Aorta (tissue), 5 donors: ENCODE results near the gene WDFY3. TPM values are rescaled to one million over a fixed set of nuclear protein-coding genes. Genes with fewer than 3 reads are reported as not detected.

Experiments
- ATAC-seq: fragments of 200-7000 bp; cut with Tn5 transposase; one replicate; pipeline ENCODE4 v1.9.1; 2022; ENCODE audit warnings: moderate library complexity; ENCODE audit not compliant: low FRiP score
- DNase-seq, 2 donors: peaks; one replicate each; pipeline ENCODE4 v3.0.0-alpha.2; 2020
- H3K27ac ChIP-seq, 2 donors: one replicate each; pipeline ENCODE4 v1.5.1; 2013; ENCODE audit warnings: low read length in 2 of 2, mild to moderate bottlenecking in 2 of 2, moderate library complexity in 2 of 2, control low read depth in 1 of 2, inconsistent platforms in 1 of 2, low read depth in 1 of 2
- H3K27me3 ChIP-seq, 2 donors: one replicate each; pipeline ENCODE4 v1.6.1; 2013; ENCODE audit warnings: control low read depth in 1 of 2, low read length in 1 of 2, mild to moderate bottlenecking in 1 of 2, moderate library complexity in 1 of 2; ENCODE audit not compliant: insufficient read depth in 2 of 2, control insufficient read depth in 1 of 2
- H3K36me3 ChIP-seq, 2 donors: one replicate each; pipeline ENCODE4 v1.6.1; 2013; ENCODE audit warnings: control low read depth in 1 of 2, low read length in 1 of 2, mild to moderate bottlenecking in 1 of 2; ENCODE audit not compliant: insufficient read depth in 2 of 2, control insufficient read depth in 1 of 2
- H3K4me1 ChIP-seq, 2 donors: one replicate each; pipeline ENCODE4 v1.6.1; 2013; ENCODE audit warnings: low read length in 2 of 2, control low read depth in 1 of 2, mild to moderate bottlenecking in 1 of 2, moderate library complexity in 1 of 2; ENCODE audit not compliant: insufficient read depth in 2 of 2, control insufficient read depth in 1 of 2
- H3K4me3 ChIP-seq, 2 donors: one replicate each; pipeline ENCODE4 v1.5.1; 2013; ENCODE audit warnings: low read length in 2 of 2, control low read depth in 1 of 2, mild to moderate bottlenecking in 1 of 2
- H3K9me3 ChIP-seq: one replicate; pipeline ENCODE4 v1.6.1; 2013; ENCODE audit warnings: mild to moderate bottlenecking, low read length; ENCODE audit not compliant: control insufficient read depth
- WGBS, 2 donors: extraction: QIAGEN DNeasy Blood & Tissue Kit; methylation state at CpG; one replicate each; pipeline ENCODE4 v1.1.7; 2013; 5-methylcytosine and 5-hydroxymethylcytosine counted together
- intact Hi-C, 2 donors: fragments of 100-400 bp; cut with DNase I; formaldehyde crosslinking; loops; one replicate each; pipeline versions ENCODE4 v1.14.2 to v1.15.0; 2022
- polyA plus RNA-seq, 2 donors: library from polyadenylated mRNA; stranded (reverse); fragments of 200-250 nt; gene quantifications; one replicate each; pipeline ENCODE4 v1.2.3, GENCODE V29; 2013
- total RNA-seq, 2 donors: library from RNA; stranded (reverse); fragmentation: NEBNext Ultra II Directional; extraction: Animal tissue kit (Norgen Biotek cat#: 25700); gene quantifications; one replicate each; pipeline ENCODE4 v1.2.1, GENCODE V29; 2021
- donor health status: healthy with polysubstance abuse.
- donor health status: Bipolar disorder and iron deficiency.
- donor health status: DM: no; HTN: no; CAD: no.
- donor health status: DM: no; HTN: no; CAD: no.
- donor health status: DM: yes; HTN: yes; CAD: no.

Gene WDFY3
- total and polyA plus RNA-seq, 4 donors: 3.4 to 177 (median 69.5) TPM

DNA sequence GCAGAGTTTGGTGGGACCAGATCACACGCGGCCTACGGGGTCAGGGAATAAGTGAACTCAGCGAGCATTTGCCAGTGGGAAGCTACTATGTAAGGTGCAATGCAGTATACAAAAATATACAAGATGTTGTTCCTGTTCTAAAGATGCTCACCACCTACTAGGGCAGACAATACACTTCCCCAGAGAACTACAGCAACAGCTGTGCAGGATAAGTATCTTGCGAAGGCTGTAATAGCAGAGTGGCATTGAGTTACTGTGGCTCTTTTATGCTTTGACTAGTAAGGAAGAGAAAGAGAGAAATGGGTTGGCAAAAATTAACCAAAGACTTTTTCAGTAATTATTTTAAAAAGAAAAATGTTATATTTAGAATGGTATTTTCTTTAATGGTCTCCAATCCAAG lies 322.4 kb downstream of the WDFY3 start:
- Histone ChIP-seq H3K4me3 (no peak overlapping the region), H3K27ac (no peak overlapping the region), H3K27me3 (no peaks in the 10 kb centered on the region), H3K36me3 (no peaks in the 10 kb centered on the region), H3K4me1 (no peaks in the 10 kb centered on the region), H3K9me3 (no peaks in the 10 kb centered on the region)
- DNase-seq (no peak), ATAC-seq (no peak)
- intact Hi-C loops: no loop called here
- 96 to 97% methylated on average over 5 of the region's 5 CpGs for WGBS, 2 donors

GRCh38 chr4:84639145-84639544 lies 327.3 kb downstream of the WDFY3 start:
- no peak for DNase-seq
- no peak for ATAC-seq
- Histone ChIP-seq H3K27ac (no peak overlapping the region), H3K27me3 (no peaks in the 10 kb centered on the region), H3K9me3 (no peaks in the 10 kb centered on the region), H3K36me3 (no peaks in the 10 kb centered on the region), H3K4me1 (no peaks in the 10 kb centered on the region), H3K4me3 (no peak overlapping the region)
- 92 to 96% methylated on average over 1 of the region's 1 CpG for WGBS, 2 donors
- intact Hi-C loops: no loop called here

- Histone ChIP-seq H3K9me3 (no peaks in the 10 kb centered on the region), H3K27me3 (no peaks in the 10 kb centered on the region), H3K36me3 (no peaks in the 10 kb centered on the region), H3K4me3 (no peak overlapping the region), H3K4me1 (no peaks in the 10 kb centered on the region), H3K27ac (no peak overlapping the region)
- DNase-seq (no peak), ATAC-seq (no peak)
- intact Hi-C loops: no loop called here
Measured at GRCh38 chr4:84638092-84638491, 328.4 kb downstream of the WDFY3 start.

DNA sequence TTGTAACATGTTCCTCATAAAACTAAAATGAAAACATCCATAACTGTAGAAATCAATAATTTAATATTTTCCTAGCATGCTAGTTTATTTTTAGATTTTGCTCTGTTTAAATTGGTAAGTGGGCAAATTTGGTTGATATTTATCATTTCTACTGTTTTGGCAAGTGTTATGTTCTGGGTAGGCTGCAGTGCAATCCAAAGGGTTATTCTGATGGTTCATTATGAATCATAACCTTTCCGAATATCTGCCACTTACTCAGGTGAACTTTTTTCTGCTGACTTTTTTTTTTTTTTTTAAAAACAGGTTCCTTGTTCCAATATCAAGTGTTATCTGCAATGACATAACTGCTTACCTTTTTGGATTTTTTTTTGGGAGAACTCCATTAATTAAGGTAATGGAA lies 331.5 kb downstream of the WDFY3 start:
- no peak for DNase-seq
- ATAC-seq: no peak
- no peaks in the 10 kb centered on the region for H3K4me1 ChIP-seq
- H3K36me3 ChIP-seq: no peaks in the 10 kb centered on the region
- no peaks in the 10 kb centered on the region for H3K9me3 ChIP-seq
- H3K4me3 ChIP-seq: no peak overlapping the region
- H3K27me3 ChIP-seq: no peaks in the 10 kb centered on the region
- 72 to 73% methylated on average over 1 of the region's 1 CpG for WGBS, 2 donors
- intact Hi-C loops: no loop called here
- H3K27ac ChIP-seq: no peak overlapping the region

- WGBS, 2 donors: 81 to 89% methylated on average over 2 of the region's 2 CpGs
- intact Hi-C loops: no loop called here
- DNase-seq (no peak), ATAC-seq (no peak)
- no peak overlapping the region for H3K4me3 ChIP-seq
- no peaks in the 10 kb centered on the region for H3K27me3 ChIP-seq
- no peaks in the 10 kb centered on the region for H3K9me3 ChIP-seq
- no peak overlapping the region for H3K27ac ChIP-seq
- H3K4me1 ChIP-seq: no peaks in the 10 kb centered on the region
- H3K36me3 ChIP-seq: no peaks in the 10 kb centered on the region
Measured at GRCh38 chr4:84632092-84632491, 334.4 kb downstream of the WDFY3 start.

DNA sequence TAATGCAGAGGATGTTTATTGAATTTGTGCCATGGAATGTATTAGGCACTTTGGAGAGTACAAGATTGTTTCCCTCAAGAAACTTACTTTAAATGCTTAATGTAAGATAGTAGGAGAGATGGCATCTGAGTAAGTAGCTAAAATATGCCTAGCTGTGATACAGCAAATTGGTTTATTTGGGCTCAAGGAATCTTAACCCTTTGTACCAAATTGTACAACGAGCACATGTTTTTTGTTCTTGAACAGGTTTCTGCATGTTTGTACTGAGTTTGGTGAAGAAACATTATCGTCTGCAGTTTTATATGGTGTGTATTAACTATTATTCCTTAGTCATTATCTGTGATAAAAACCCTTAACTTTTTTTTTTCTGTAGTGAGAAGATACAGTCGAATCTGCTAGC lies 334.9 kb downstream of the WDFY3 start:
- H3K4me3 ChIP-seq: no peak overlapping the region
- no peaks in the 10 kb centered on the region for H3K9me3 ChIP-seq
- no peaks in the 10 kb centered on the region for H3K36me3 ChIP-seq
- intact Hi-C loops: no loop called here
- no peak for DNase-seq
- no peak overlapping the region for H3K27ac ChIP-seq
- H3K4me1 ChIP-seq: no peaks in the 10 kb centered on the region
- H3K27me3 ChIP-seq: no peaks in the 10 kb centered on the region
- WGBS, 2 donors: 78 to 80% methylated on average over 3 of the region's 3 CpGs
- no peak for ATAC-seq

DNA sequence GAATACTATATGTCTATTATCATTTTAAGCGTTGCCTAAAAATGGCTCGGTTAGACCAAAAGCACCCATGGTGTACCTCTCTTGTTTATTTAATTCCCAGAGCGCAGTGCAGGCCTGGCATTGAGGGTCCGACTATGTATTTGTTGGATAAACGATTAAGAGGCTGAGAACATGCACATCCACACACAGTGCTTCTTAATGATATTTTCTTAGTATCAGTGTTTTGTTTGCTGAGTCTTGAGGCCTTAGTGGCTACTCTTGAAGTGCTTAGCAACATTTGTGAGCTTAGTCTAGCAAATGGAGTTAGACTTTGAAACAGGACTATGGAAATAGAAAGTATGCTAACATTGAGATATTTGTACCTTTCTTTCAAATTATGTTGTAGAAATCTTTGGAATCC lies 339.8 kb downstream of the WDFY3 start:
- intact Hi-C loops: no loop called here
- H3K27ac ChIP-seq: no peak overlapping the region
- H3K9me3 ChIP-seq: no peaks in the 10 kb centered on the region
- no peak overlapping the region for H3K4me3 ChIP-seq
- H3K36me3 ChIP-seq: no peaks in the 10 kb centered on the region
- H3K27me3 ChIP-seq: no peaks in the 10 kb centered on the region
- DNase-seq: no peak
- no peak for ATAC-seq
- no peaks in the 10 kb centered on the region for H3K4me1 ChIP-seq
- WGBS, 2 donors: 89 to 92% methylated on average over 5 of the region's 5 CpGs

GRCh38 chr4:84623661-84624060 lies 342.8 kb downstream of the WDFY3 start:
- ATAC-seq: no peak
- 92 to 95% methylated on average over 11 of the region's 11 CpGs for WGBS, 2 donors
- intact Hi-C loops: no loop called here

DNA sequence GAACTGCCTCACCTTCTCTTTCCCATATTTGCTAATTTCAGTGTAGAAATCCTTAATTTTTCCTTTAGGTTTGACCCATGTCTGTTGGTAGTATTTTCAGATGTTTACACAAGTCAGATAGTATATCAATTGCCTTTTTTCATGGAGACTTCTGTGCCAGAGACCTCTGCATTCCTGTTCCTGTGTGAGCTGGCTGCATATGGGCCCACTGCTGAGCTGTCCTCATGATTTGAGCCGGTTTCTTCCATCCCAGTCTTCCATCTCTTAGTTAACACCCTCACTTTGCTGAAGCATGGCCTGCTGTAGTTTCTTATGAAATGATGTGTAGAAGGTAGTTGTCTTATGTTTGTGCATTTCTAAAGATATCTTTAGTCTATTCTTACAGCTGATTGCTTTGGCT lies 343.5 kb downstream of the WDFY3 start:
- Histone ChIP-seq H3K27ac (no peak overlapping the region), H3K4me1 (no peaks in the 10 kb centered on the region), H3K9me3 (no peaks in the 10 kb centered on the region), H3K36me3 (no peaks in the 10 kb centered on the region), H3K27me3 (no peaks in the 10 kb centered on the region), H3K4me3 (no peak overlapping the region)
- ATAC-seq (no peak), DNase-seq (no peak)
- intact Hi-C loops: no loop called here
- 47 to 51% methylated on average over 1 of the region's 1 CpG for WGBS, 2 donors

More at GRCh38 chr4:84623661-84624060, 342.8 kb downstream of the WDFY3 start:
- DNase-seq: no peak
- Histone ChIP-seq H3K4me1 (no peaks in the 10 kb centered on the region), H3K27ac (no peak overlapping the region), H3K9me3 (no peaks in the 10 kb centered on the region), H3K36me3 (no peaks in the 10 kb centered on the region), H3K27me3 (no peaks in the 10 kb centered on the region), H3K4me3 (no peak overlapping the region)
